Peyer's patch (tissue), 4 donors: ENCODE measurements around the gene ZKSCAN5.

Source experiments
- POLR2A ChIP-seq, 2 donors: fragments of 450-650 bp; IDR thresholded peaks; one replicate each; pipeline ENCODE4 v1.5.1; 2017; ENCODE audit warnings: antibody characterized with exemption in 2 of 2, mild to moderate bottlenecking in 2 of 2, moderate library complexity in 2 of 2
- TF ChIP-seq, protein P1 (sequence below), 6 experiments: fragments of 450-650 bp in 4 of 6; fragments of 200-600 bp in 2 of 6; sonication (generic) in 1 of 6; IDR thresholded peaks; one replicate each; pipeline ENCODE4 v1.5.1; 2017 to 2019; ENCODE audit warnings: antibody characterized with exemption in 6 of 6, mild to moderate bottlenecking in 3 of 6, moderate library complexity in 1 of 6

DNA sequence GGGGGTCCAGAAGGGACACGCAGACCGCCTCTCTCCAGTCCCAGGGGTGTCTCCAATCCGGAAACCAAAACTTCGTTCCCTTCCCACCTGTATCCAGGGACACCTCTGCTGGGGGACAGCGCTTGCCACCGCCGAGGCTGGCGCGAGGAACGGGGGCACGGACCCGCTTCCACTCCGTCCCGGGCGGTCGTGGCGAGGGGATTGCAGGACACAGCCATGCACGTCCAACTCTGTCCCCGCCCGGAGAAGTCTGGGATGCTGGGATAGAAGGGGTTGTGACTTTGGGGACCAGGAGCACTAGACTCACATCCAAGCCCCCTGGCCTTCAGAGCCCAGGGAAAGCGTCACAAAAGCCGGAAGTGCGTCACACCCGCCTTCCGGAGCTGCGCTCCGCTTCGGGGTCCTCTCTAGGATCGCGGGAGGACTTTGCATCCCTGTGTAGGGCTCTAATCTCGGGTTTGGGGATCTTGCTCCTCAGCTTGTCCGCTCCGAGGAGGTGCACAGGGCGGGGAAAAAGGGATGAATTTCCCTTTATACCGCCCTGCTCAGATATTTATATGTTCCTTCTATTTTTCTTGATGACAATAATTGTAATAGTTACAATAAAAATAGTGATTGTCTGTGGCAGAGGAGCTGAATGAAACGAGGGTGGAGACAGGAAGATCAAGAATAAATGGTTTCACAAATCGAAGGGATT is 47.5 kb downstream of the ZKSCAN5 start, which contains the start of gene FAM200A:
- TF ChIP-seq, protein P1, sequence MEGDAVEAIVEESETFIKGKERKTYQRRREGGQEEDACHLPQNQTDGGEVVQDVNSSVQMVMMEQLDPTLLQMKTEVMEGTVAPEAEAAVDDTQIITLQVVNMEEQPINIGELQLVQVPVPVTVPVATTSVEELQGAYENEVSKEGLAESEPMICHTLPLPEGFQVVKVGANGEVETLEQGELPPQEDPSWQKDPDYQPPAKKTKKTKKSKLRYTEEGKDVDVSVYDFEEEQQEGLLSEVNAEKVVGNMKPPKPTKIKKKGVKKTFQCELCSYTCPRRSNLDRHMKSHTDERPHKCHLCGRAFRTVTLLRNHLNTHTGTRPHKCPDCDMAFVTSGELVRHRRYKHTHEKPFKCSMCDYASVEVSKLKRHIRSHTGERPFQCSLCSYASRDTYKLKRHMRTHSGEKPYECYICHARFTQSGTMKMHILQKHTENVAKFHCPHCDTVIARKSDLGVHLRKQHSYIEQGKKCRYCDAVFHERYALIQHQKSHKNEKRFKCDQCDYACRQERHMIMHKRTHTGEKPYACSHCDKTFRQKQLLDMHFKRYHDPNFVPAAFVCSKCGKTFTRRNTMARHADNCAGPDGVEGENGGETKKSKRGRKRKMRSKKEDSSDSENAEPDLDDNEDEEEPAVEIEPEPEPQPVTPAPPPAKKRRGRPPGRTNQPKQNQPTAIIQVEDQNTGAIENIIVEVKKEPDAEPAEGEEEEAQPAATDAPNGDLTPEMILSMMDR (IDR thresholded peaks at IDR 0.05), result no peak
- peak; percentile 59 to 60 for TF ChIP-seq POLR2A (IDR thresholded peaks at IDR 0.05)
